Measurements from ENCODE around the gene JMJD4. TPM values are rescaled to one million over a fixed set of nuclear protein-coding genes. Genes with fewer than 3 reads are reported as not detected.

JMJD4 gene
- total and polyA plus RNA-seq, 2 of the 8 experiments (the other 6 are each of a cell fraction or from before 2014, with no cell fraction given) = 13.2 to 23.3 TPM

- TF ChIP-seq KDM4A (IDR thresholded peaks at IDR 0.05; ENCODE audit: low read depth, low read length, severe bottlenecking) (no peak), GABPA (IDR thresholded peaks at IDR 0.05; ENCODE audit: borderline replicate concordance, insufficient read depth, low read length) (no peak), SP1 (IDR thresholded peaks at IDR 0.05; ENCODE audit: low read depth, low read length) (no peak), PHF8 (conservative IDR thresholded peaks at IDR 0.05; ENCODE audit: low read depth, low read length) (no peak)
Observed at GRCh38 chr1:227736814-227737432, 1.8 kb upstream of the JMJD4 start (continued).

Data from H1 (cell line).